B cell (primary cell): ENCODE measurements around the gene PDLIM5.

ENCODE experiments used
- CTCF ChIP-seq: fragments of 200-600 bp; IDR thresholded peaks from one replicate; pipeline ENCODE4 v1.8.0; 2022; ENCODE audit warnings: antibody characterized with exemption, mild to moderate bottlenecking
- EZH2 ChIP-seq: IDR thresholded peaks from 2 replicates; pipeline ENCODE4 v1.6.1; 2012; ENCODE audit warnings: borderline replicate concordance, low read depth, mild to moderate bottlenecking, moderate library complexity, low read length; ENCODE audit not compliant: insufficient read depth, poor library complexity, severe bottlenecking

DNA sequence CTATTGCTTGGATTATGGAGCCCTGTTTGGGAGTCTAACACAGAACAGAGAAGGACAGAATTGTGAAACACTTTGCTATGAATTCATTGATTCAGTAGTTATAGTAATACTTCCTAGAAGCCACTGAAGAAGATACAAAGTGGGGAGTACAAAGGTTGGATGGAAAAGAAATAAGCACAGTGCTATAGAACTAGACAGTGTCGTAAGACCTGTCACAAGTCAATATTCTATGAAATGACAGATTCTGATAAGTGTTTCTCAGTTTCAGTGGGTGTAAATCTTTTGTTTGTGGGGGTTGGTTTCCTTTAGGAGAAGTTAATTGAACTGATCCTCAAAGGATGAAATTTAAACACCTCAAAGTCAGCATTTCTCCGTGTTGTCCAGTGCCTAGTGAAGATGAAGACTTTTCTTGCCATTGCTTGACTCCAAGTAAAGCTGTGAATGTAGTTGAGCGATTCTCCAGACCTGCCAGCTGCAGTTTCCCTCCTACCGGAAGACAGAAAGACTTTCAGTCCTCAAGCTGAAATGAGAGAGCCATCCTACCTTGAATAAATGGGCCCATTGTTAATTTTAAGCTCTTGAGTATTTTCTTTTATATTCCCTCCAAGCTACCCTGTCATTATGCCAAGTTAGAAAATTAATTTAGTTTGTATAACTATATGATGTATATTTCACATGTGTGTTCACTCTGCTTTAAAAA, 7.9 kb downstream of the PDLIM5 start:
- TF ChIP-seq CTCF (no peak), EZH2 (no peak)
